HG03196 (cell line): ENCODE measurements around the gene ERI2.
A peak's percentile ranks its signal among the peaks of the same experiment; 100 is the strongest.
"Not testable (repeated sequence)": the region's sequence is repeated elsewhere in the genome, so short reads cannot be mapped to it uniquely, and the experiment has no call there.

ENCODE experiments used
- ATAC-seq: cut with Tn5 transposase; IDR thresholded peaks from one replicate; pipeline ENCODE4 v1.9.1; 2021; ENCODE audit not compliant: unreplicated experiment

ERI2 gene

GRCh38 chr16:20767577-20767976 lies 38.7 kb downstream of the ERI2 start:
- no peak for ATAC-seq

GRCh38 chr16:20766294-20766693 lies 40.0 kb downstream of the ERI2 start:
- no peak for ATAC-seq

GRCh38 chr16:20765732-20766131 lies 40.5 kb downstream of the ERI2 start:
- ATAC-seq = no peak

GRCh38 chr16:20764448-20764847 lies 41.8 kb downstream of the ERI2 start:
- ATAC-seq = not testable (repeated sequence)

GRCh38 chr16:20763461-20764232 lies 42.6 kb downstream of the ERI2 start, which contains the start of gene ACSM3:
TSS of gene ACSM3 (plus strand) at chr16:20764014. CDS start at chr16:20770035, 6,021 bp downstream.
- peak; percentile 98 for ATAC-seq

- no peak for ATAC-seq
These were observed 43.7 kb downstream of the ERI2 start for GRCh38 chr16:20762404-20763123.

GRCh38 chr16:20761175-20761574 lies 45.1 kb downstream of the ERI2 start:
- no peak for ATAC-seq

GRCh38 chr16:20760346-20760745 lies 45.9 kb downstream of the ERI2 start:
- ATAC-seq = no peak

- not testable (repeated sequence) for ATAC-seq
These were observed 50.5 kb downstream of the ERI2 start for GRCh38 chr16:20755799-20756198.

GRCh38 chr16:20755238-20755637 lies 51.0 kb downstream of the ERI2 start:
- ATAC-seq = no peak

GRCh38 chr16:20753727-20754126 lies 52.5 kb downstream of the ERI2 start:
- ATAC-seq = no peak

- ATAC-seq = no peak
These were observed 55.7 kb downstream of the ERI2 start for GRCh38 chr16:20750558-20750957.

- ATAC-seq = no peak
These were observed 56.8 kb downstream of the ERI2 start for GRCh38 chr16:20749474-20749873.

GRCh38 chr16:20747030-20747816 lies 59.0 kb downstream of the ERI2 start:
- ATAC-seq = no peak

- ATAC-seq = no peak
These were observed 59.8 kb downstream of the ERI2 start for GRCh38 chr16:20746461-20746860.
